ENCODE data around the gene GRK1. TPM values are rescaled to one million over a fixed set of nuclear protein-coding genes. Genes with fewer than 3 reads are reported as not detected.

Gene GRK1
- total RNA-seq, 2 experiments from 2014 or later: not detected

GRCh38 chr13:113766035-113766800 lies 99.2 kb downstream of the GRK1 start:
- Histone ChIP-seq H3K79me2 (ENCODE audit: insufficient read depth, low read depth, low read length) (no peaks in the 10 kb centered on the region), H3K36me3 (ENCODE audit: insufficient read depth, low read length) (no peaks in the 10 kb centered on the region), H3K27ac (ENCODE audit: low read depth, low read length, poor library complexity, severe bottlenecking) (no peak overlapping the region), H4K20me1 (ENCODE audit: insufficient read depth, low read length) (no peaks in the 10 kb centered on the region), H3K4me3 (ENCODE audit: low read depth, low read length, poor library complexity, severe bottlenecking) (no peak overlapping the region), H3K4me2 (ENCODE audit: low read length) (no peak overlapping the region), H3K4me1 (ENCODE audit: insufficient read depth, low read length, poor library complexity, severe bottlenecking) (no peaks in the 10 kb centered on the region), H3K9me2 (ENCODE audit: insufficient read depth, low read length) (no peaks in the 10 kb centered on the region), H2AFZ (ENCODE audit: low read length) (no peak overlapping the region), H3K9me3 (ENCODE audit: low read length) (no peaks in the 10 kb centered on the region)
- intact Hi-C loops (cut with micrococcal nuclease; ENCODE audit: unreplicated experiment): no loop called here
- TF ChIP-seq EZH2phosphoT487 (IDR thresholded peaks at IDR 0.05; ENCODE audit: borderline replicate concordance, low read depth, low read length): no peak
- DNase-seq (ENCODE audit: low spot score): no peak
- POLR2A ChIA-PET: no interaction called here
- BruUV-seq (replicated peaks): no TSS peak
- CTCF ChIA-PET (ENCODE audit: unreplicated experiment): no interaction called here

DNA sequence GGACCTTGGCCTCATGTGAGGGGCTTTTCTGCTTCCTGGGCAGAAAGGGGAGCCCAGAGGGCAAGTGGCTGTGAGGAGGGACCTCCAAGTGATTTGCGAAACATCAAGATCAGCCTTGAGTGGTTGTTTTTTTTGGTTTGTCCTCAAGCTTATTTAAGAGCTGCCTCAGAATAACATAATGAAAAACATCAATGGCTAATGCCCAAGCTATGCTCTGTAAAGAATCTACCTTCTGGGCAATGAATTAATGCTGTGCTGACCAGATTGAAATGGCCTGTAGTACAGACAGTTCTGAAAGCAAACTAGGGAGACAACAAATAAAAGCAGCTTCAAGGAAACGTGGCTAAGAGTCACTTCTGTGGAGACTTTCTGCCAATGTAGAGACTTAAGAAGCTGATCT lies 100.3 kb downstream of the GRK1 start:
- H3K9me3 ChIP-seq (ENCODE audit: low read length): no peaks in the 10 kb centered on the region
- DNase-seq (ENCODE audit: low spot score): no peak
- no peaks in the 10 kb centered on the region for H3K79me2 ChIP-seq (ENCODE audit: insufficient read depth, low read depth, low read length)
- no peaks in the 10 kb centered on the region for H3K9me2 ChIP-seq (ENCODE audit: insufficient read depth, low read length)
- ChIA-PET POLR2A (no interaction called here), CTCF (ENCODE audit: unreplicated experiment) (no interaction called here)
- H3K4me2 ChIP-seq (ENCODE audit: low read length): no peak overlapping the region
- no TSS peak for BruUV-seq (replicated peaks)
- no peaks in the 10 kb centered on the region for H3K36me3 ChIP-seq (ENCODE audit: insufficient read depth, low read length)
- H3K27ac ChIP-seq (ENCODE audit: low read depth, low read length, poor library complexity, severe bottlenecking): no peak overlapping the region
- H3K4me1 ChIP-seq (ENCODE audit: insufficient read depth, low read length, poor library complexity, severe bottlenecking): no peaks in the 10 kb centered on the region
- no peak overlapping the region for H3K4me3 ChIP-seq (ENCODE audit: low read depth, low read length, poor library complexity, severe bottlenecking)
- no peak overlapping the region for H2AFZ ChIP-seq (ENCODE audit: low read length)
- intact Hi-C loops (cut with micrococcal nuclease; ENCODE audit: unreplicated experiment): no loop called here
- TF ChIP-seq EZH2phosphoT487 (IDR thresholded peaks at IDR 0.05; ENCODE audit: borderline replicate concordance, low read depth, low read length) (no peak), CTCF (conservative IDR thresholded peaks at IDR 0.05; ENCODE audit: low read length) (no peak)
- H4K20me1 ChIP-seq (ENCODE audit: insufficient read depth, low read length): no peaks in the 10 kb centered on the region

DNA sequence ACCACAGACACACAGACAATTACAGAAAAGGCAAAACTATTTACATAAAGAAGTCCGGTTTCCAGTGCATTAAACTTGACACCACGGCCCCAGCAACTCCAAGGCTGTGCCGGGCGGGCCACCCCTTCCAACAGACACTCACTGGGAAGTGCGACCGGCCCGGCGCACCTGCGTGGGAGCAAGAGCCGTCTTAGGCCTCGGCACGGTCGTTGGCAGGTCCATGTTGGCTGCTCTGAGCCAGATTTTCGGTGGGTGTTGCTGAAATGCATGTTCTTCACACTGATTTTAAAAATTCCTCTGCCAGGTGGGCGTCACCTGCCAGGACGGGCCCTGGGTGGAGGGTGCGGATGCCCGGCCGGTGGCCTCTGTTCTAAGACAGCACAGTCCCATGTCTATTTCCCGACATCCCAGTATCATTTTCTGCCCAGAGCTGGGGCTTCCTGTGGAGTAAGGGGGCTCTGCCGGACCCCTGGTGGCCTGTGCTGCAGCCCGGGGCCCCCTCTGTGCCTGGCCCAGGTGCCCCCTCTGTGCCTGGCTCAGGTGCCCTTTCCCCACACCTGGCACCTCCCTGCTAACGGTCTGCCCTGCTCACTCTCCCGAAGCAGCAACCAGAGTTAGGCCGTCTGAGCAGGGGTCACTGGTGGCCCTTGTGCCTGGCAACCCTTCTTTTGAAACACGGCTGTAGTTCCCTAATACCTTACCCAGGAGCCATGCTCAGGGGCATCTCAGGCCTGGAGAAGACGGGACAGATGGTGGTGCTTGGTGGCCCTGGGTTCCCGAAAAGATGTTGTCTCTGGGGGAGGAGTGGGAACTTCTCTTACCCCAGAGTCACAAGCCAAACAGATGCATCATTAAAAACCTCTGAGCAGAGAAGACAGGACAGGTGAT lies 101.2 kb downstream of the GRK1 start:
- DNase-seq (ENCODE audit: low spot score): no peak
- Histone ChIP-seq H3K9me3 (ENCODE audit: low read length) (no peaks in the 10 kb centered on the region), H3K36me3 (ENCODE audit: insufficient read depth, low read length) (no peaks in the 10 kb centered on the region), H3K4me1 (ENCODE audit: insufficient read depth, low read length, poor library complexity, severe bottlenecking) (no peaks in the 10 kb centered on the region), H4K20me1 (ENCODE audit: insufficient read depth, low read length) (no peaks in the 10 kb centered on the region), H3K79me2 (ENCODE audit: insufficient read depth, low read depth, low read length) (no peaks in the 10 kb centered on the region), H3K4me2 (ENCODE audit: low read length) (no peak overlapping the region), H3K4me3 (ENCODE audit: low read depth, low read length, poor library complexity, severe bottlenecking) (no peak overlapping the region), H2AFZ (ENCODE audit: low read length) (no peak overlapping the region), H3K27ac (ENCODE audit: low read depth, low read length, poor library complexity, severe bottlenecking) (no peak overlapping the region), H3K9me2 (ENCODE audit: insufficient read depth, low read length) (no peaks in the 10 kb centered on the region)
- no TSS peak for BruUV-seq (replicated peaks)
- intact Hi-C loops (cut with micrococcal nuclease; ENCODE audit: unreplicated experiment): no loop called here
- no peak for TF ChIP-seq EZH2phosphoT487 (IDR thresholded peaks at IDR 0.05; ENCODE audit: borderline replicate concordance, low read depth, low read length)
- no peak for TF ChIP-seq CTCF (conservative IDR thresholded peaks at IDR 0.05; ENCODE audit: low read length)
- CTCF ChIA-PET (ENCODE audit: unreplicated experiment): no interaction called here
- POLR2A ChIA-PET: no interaction called here
